ENCODE data around the gene IL22RA1.

Gene IL22RA1

DNA sequence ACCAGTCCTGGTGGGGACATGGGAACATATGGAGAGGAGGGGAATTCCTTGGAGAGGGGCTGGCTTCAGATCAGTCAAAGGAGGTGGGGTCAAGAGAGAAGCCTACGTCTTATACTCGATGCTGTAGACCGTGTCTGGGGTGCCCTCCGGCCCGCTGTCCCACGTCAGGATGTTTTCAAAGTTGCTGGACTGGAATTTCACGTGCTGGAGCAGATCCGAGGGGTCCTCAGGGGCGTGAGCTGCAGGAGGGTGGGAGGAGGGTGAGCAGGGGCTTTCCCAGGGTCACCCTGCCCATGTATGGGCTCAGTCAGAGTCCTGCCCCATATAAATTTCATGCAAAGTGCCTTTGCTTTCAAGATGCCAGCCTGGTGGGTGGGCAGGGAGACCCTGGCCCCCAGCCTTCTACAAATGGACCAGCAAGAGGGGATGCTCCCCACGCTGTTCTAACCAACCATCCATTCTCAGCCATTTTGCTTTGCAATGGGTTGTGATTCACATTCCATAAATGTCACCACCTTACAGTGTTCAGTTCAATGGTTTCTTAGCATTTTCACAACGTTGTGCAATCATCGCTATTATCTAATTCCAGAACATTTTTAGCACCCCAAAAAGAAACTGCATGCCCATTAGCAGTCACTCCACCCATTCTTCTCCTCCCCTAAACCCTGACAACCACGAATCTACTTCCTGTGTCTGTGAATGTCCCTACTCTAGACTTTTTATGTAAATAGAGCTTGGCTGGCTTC, 4.3 kb downstream of the IL22RA1 start:
- DNase-seq (ENCODE audit: low spot score), result no peak

DNA sequence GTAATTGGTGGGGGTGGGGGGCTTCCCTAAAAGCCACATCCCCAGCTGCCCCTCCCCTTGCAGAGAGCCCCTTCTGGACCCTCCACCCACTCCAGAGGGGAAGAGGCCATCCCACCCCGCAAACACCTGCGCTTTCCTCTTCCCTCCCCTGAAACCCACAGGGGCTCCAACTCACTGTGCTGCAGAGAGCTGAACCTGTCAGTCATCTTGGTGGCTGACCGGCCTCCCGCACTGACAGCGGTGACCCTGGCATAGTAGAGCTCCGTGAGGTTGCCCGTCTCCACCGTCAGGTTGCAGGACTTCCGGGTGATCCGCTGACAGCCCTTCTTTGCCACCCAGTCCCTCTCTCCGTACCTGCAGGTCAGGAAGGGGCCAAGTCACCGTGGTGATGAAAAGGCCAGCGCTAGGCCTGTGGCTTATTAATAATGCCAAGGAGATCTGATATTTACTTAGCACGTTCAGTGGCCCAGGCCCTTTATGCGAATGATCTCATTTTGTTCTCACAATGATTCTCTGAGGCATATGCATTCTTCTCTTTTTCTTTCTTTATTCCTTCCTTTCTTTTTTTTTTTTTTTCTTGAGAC, 5.9 kb downstream of the IL22RA1 start:
- no peak for DNase-seq (ENCODE audit: low spot score)

DNA sequence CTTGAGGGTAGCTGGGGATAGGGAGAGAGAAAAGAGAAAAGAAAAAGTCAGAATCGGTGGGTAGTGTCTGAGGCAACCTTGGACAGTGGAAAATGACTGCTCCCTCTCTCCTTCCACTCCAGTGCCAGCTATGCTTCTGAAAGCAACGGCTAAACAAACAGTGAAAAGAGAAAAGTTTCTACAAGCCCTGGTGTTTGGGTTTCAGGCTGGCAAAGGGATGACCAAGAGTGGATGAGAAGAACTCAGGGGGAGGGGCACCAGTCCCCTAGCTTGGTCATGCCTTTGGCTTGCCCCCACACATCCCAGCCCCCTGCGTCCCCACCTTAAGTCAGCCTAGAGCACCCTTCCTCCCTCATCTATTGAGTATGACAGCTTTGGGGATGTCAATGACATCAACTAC, 8.6 kb downstream of the IL22RA1 start:
- no peak for DNase-seq (ENCODE audit: low spot score)

DNA sequence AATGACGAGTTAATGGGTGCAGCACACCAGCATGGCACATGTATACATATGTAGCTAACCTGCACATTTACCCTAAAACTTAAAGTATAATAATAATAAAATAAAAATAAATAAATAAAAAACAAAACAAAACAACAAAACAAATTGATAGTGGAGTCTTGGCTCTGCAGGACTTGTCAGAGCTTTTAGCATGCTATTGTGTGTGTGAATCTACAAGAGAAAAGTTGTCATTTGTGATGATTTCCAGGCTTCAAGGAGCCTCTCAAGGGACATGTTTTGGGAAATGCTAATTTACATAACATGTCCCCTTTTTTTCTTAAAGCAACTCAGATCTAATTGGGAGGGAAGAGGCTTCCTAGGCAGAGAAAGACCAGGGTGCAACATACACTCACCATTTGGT, 9.1 kb downstream of the IL22RA1 start:
- DNase-seq (ENCODE audit: low spot score), result no peak

DNA sequence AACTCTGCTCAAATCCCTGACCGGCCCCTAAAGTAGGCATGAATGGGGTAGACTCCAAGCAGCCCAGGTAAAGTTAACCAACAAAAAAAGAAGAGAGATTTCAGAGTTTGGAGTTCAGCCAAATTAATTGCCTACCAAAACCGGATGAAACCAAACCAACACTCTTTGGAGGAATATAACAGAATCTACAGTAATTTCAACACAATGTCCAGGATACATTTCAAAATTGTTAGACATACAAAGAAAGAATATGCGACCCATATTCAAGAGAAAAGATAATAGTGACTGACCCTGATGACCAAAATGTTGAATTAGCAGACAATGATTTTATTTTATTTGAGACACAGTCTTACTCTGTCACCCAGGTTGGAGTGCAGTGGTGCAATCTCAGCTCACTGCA, 12.6 kb downstream of the IL22RA1 start:
- DNase-seq (ENCODE audit: low spot score), result no peak

DNA sequence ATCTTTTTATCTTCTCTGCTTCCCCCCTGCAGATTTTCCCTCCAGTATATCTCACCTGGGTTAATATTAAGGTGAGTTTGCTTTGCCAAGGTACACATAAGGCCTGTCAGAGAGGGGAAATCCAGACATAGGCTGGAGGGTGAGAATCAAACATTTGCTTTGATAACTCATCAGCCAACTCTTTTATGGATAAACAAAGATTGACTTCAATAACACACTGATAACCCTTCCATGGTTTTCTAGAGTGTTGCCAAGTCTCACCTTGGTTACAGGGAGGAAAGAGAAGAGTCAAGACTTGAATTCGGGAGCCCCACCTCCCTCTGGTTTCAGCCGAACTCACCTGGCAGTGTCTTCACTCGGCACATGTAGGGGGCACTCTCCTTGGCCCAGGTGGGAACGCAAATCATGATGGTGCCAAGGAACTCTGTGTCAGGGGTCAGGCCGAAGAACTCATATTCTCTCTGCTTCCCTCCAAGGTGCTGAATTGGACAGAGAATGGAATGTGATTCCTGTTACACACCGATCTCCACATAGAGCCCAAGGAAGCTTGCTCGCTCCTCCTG, 15.1 kb downstream of the IL22RA1 start:
- DNase-seq (ENCODE audit: low spot score), result no peak

DNA sequence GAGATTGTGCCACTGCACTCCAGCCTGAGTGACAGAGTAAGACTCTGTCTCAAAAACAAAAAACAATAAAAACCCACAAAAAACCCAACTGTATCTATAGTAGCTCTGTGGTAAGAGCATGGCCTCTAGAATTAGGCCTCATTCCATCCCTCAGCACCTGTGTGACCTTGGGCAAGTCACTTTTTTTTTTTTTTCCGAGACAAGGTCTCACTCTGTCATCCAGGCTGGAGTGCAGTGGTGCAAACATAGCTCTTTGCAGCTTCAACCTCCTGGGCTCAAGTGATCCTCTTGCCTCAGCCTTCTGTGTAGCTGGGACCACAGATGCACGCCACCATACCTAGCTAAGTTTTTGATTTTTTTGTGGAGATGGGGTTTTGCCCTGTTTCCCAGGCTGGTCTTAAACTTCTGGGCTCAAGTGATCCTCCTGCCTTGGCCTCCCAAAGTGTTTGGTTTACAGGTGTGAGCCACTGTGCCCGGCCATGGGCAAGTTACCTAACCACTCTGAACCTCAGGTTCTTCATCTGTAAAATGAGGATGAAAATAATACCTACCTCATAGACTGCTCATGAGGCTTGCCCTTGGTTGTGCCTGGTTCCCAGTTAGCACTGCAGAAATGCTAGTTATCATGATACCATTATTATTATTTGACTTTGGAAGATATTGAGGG, 15.7 kb downstream of the IL22RA1 start:
- no peak for DNase-seq (ENCODE audit: low spot score)

DNA sequence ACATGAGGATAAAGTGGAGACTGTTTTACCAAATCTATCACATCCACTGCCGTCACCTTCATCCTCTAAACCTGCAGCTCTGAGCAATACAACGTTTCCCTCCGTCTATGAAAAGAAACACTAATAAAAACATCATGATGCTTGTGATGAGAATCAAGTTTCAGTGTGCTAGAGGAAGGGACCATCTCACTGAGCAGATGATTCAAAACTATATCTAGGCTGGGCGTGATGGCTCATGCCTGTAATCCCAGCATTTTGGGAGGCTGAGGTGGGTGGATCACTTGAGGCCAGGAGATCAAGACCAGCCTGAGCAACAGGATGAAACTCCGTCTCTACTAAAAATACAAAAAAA, 16.3 kb downstream of the IL22RA1 start:
- DNase-seq (ENCODE audit: low spot score), result no peak

DNA sequence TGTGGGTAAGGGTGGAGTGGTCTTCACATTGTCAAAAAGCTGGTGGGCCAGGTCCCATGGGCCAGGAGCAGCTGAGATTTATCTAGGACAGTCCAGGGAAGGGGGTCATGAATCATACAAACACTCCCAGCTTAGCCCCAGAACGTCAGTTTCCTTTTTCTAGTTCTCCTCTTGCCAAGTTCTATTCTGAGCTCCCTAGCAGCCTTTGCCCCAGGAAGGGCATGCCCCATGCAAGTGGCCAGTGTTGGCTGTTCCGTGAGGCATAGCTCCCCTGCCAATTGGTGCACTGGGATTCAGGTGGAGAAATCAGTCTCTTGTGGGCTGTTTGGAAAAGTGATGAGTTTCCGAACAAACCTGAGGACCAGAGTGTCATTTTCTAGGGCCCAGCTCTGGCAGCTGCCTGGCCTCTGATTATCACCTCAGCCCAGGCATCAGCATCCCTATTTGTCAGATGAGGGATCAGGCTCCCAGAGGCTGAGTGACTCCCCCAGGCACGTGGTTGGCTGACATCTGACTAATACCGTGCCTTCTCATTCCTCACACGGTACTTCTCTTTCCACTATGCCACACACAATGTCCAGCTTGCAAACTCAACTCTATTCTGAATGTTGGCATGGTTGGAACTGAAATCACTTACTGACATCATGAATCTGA, 16.8 kb downstream of the IL22RA1 start:
- DNase-seq (ENCODE audit: low spot score), result no peak

DNA sequence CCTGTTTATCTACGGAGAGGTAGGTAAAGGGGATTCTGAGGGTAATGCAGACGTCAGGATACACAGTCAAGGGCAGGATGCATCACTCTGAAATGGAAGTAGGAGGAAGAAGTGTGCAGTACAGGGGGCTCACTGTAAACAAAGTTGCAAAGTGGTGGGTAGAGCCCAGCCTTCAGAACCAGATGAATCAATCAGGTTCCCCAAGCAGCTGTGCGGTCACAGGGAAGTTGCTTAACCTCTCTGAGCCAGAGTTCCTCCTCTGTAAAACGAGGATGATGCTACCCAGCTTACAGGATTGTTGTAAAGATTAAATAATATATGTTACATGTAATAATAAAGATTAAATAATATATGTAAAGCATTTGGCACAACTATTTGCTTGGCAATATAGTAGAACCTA, 17.5 kb downstream of the IL22RA1 start:
- no peak for DNase-seq (ENCODE audit: low spot score)

DNA sequence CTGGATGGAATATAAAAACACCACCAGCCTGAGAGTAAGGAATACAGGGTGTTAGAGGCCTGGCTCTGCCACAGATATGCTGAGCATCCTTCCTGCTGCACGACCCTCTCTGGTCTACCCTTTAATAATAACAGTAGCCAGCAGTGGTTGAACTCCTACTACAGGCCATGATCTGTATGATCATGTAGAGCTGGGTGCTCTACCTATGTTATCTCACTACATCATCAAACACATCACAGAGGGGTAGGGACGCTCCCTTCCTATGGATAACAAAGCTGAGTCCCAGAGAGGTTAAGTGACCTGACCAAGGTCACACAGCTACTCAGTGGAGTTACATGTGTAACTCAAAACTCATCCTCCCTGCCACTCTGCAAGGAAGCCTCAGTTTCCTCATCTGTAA, 18.0 kb downstream of the IL22RA1 start:
- DNase-seq (ENCODE audit: low spot score), result no peak

DNA sequence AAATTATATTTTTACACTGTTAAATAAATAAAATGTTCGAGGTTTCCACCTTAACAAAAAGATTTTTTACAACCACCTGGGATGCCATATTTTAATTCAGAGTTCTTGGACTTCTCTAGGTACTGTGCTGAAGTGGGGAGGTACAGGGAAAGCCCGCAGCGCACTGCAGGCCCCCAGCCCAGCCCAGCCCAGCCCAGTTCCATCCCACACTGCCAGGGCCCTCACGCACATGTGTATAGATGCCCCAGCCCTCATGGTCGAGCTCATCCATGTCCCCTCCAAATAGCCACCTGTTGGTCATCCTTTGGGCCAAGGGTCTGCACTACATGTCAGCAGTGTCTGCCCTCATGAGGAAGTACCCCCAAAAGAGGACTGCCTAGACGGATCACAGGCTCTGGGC, 19.3 kb downstream of the IL22RA1 start:
- no peak for DNase-seq (ENCODE audit: low spot score)

DNA sequence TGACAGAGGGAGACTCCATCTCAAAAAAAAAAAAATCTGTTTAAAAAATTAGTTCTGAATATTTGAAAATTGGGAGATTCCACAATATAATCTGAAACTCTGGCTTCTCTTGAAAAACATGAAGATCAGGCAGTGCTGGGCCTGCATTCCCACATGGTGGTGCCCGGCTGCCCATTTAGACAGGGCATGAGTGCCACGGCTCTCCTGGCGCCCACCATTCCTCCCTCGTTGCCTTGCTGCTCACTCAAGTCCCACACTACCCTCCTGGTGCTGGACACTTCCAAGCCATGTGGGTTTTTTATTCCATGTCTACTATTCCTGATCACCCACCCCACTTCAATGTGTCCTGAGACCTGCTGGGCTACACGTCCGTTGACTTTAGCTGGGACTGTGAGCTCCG, 20.2 kb downstream of the IL22RA1 start:
- no peak for DNase-seq (ENCODE audit: low spot score)

DNA sequence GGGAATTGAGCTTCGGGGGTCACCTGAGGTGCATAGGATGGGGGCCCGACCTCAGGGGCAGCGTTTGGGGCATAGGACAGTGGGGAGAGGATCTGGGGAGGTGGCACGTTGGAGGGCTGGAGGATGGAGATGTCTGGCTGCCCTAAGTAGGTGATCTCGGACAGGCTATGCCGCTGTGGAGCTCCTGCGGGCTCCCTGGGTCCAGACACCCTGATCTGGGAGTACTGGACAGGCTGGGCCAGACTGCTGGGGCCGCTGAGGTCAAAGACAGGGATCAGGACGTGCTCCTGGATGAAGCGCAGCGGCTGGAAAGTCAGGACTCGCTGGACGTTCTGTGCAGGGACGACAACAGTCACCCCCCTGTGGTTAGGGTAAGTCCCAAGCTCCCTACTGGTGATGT, 21.5 kb downstream of the IL22RA1 start:
- no peak for DNase-seq (ENCODE audit: low spot score)

DNA sequence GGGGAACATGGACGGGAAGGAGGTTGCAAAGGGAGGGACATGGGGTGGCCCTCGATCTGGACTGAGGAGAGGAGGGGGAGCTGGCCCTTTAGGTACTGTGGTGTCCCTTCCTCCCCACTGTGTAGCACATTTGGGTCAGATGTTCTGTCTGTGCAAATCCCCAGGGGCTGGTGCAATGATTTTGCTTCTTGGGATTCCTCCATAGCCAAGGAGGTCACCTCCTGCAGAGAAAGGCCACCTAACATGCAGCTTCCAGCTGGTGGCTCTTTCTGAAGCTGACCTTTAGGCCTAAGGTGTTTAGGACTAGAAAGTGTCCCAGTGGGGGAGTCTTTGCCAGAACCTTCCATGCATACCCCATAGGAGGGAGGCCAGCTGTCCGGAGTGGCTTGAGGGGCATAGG, 22.0 kb downstream of the IL22RA1 start:
- DNase-seq (ENCODE audit: low spot score), result no peak

DNA sequence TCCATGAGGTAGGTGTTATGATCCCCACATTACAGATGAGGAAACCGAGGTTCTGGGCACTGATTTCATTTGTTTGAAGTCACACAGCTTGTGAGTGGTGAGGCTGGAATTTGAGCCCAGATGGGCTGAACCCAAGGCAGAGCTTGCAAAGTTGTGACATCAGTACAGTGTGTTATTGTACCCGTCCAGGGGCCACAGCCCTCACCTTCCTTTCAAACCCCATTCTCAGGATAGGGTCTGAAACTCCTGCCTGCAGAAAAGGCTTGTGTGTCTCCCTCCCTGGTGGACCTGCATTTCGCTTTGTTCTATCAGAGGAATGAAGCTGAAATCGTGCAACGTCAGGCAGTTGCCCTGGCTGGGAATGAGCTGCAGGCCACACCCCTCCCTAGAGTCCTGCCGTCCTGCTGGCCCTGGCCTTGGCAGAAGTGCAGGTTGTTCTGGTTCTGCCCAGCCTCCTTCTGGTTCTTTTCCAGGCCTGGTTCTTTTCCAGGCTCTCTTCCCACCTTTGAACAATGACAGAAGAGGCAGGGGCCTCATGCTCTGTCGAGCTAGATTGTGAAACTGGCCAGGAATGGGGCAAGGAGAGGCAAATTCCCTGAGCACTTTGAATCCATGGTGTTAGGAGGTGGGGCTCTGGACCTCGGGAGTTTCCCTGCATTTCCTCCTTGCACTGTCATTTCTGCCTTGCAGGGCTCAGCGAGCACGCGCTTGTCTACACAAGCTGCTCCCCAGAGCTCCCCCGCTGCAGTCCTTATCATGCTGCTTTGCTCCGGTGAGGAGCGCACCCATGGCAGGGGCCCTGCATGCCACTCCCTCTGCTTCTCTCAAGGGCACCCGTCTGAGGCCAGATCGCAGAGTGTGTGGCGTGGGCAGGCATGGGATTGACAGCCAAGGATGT, 22.8 kb downstream of the IL22RA1 start:
- DNase-seq (ENCODE audit: low spot score), result no peak

DNA sequence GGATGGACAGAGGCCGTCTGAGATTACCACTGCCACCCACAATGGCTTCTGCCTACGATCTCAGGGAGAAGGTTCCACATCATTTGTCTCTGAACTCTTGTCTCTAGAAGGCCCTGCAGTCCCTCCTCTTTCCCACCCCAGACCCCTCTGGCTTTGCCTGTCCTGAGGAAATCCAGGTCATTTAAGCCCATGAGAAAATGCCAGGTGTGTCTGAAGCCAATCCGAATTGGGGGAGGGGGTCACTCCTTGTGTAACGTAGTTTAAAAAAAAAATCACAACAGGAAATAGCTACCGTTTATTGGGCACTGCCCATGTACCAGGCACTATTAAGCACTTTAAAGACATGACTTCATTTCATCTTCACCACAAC, 23.5 kb downstream of the IL22RA1 start:
- DNase-seq (ENCODE audit: low spot score), result no peak

DNA sequence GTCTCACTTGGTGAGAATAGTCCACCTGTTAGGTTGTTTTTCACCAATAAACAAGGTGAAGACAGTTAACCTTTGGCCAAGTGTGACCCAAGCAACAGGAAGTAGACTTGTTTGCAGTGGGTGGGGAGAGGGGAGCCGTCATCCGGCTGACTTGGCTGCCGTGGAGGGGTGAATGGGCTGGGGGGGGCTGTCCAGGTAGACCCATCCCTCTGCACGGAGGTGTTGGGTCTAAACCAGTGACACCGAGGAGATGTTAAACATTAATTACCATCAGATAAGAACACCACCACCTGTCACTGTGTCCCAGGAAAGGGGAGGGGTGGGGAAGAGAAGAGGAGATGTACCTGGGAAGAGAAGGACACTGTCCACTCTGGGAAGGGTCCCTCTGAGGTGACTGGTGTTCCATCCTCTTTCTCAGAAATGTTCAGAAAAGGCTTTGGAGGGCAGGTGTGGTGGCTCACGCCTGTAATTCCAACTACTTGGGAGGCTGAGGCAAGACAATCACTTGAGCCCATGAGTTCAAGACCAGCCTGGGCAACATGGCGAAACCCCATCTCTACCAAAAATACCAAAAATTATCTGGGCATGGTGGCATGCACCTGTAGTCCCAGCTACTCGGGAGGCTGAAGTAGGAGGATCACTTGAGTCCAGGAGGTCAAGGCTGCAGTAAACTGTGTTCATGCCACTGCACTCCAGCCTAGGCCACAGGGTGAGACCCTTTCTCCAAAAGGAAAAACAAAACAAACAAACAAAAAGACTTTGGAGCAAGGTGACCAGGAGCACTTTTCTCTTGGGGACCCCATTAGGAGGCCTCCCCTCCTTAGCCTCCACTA, 24.3 kb downstream of the IL22RA1 start:
- no peak for DNase-seq (ENCODE audit: low spot score)

DNA sequence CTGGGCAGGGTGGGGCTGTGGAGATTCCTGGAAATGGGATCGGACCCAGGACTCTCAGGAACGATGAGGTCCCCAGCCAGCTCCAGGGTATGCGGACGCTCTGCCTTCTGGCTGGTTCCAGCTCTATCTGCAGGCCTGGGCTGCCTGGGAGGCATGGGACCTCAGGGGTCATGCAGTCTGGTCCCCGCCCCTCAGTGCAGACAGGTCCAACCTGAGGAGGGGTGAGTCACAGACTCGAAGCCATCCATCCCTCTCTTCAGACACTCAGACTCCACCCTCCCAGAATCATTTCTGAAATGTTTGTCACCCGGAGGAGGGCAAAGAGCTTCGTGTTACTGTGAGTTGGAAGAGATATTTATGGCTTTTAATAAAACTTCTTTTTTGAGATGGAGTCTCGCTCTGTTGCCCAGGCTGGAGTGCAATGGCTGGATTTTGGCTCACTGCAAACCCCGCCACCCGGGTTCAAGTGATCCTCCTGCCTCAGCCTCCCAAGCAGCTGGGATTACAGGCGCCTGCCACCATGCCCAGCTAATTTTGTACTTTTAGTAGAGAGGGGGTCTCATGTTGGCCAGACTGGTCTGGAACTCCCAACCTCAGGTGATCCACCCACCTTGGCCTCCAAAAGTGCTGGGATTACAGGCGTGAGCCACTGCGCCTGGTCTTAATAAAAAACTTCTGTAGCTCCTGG, 25.1 kb downstream of the IL22RA1 start:
- no peak for DNase-seq (ENCODE audit: low spot score)

DNA sequence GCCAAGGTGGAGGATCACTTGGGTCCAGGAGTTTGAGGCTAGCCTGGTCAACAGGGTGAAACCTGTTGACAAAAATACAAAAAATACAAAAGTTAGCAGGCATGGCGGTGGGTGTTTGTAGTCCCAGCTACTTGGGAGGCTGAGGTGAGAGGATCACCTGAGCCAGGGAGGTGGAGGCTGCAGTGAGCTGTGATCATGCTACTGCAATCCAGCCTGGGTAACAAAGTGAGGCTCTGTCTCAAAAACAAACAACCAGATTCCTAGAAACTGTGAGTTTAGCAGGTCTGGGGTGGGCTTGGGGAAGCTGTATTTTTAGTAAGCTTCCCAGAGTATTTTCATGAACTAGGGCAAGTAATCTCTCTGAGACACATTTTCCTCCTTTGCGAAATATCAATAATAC, 25.8 kb downstream of the IL22RA1 start:
- DNase-seq (ENCODE audit: low spot score), result no peak

All from COLO829 (cell line).